RWPE2 (cell line): Measurements from ENCODE around the gene PRODH.
"Not testable (repeated sequence)": the region's sequence is repeated elsewhere in the genome, so short reads cannot be mapped to it uniquely, and the experiment has no call there.

Source experiments
- ATAC-seq: fragments of 200-7000 bp; cut with Tn5 transposase; 3 replicates; pipeline ENCODE4 v1.9.1; 2021; ENCODE audit warnings: low read depth
- DNase-seq: peaks from one replicate; pipeline ENCODE4 v3.0.0-alpha.2; 2020; ENCODE audit warnings: low spot score
- H3K27ac ChIP-seq: fragments of 450-650 bp; 2 replicates; pipeline ENCODE4 v1.5.1; 2017; ENCODE audit warnings: mild to moderate bottlenecking; ENCODE audit not compliant: poor library complexity, severe bottlenecking
- H3K27me3 ChIP-seq: fragments of 250-450 bp; sonication (Bioruptor Pico); 2 replicates; pipeline ENCODE4 v1.5.1; 2021; ENCODE audit warnings: mild to moderate bottlenecking, moderate library complexity; ENCODE audit not compliant: insufficient read depth, poor library complexity, severe bottlenecking
- H3K36me3 ChIP-seq: fragments of 250-450 bp; sonication (Bioruptor Pico); 2 replicates; pipeline ENCODE4 v1.5.1; 2020; ENCODE audit warnings: low read depth, mild to moderate bottlenecking, moderate library complexity
- H3K4me1 ChIP-seq: fragments of 250-450 bp; sonication (Bioruptor Pico); 2 replicates; pipeline ENCODE4 v1.5.1; 2021; ENCODE audit warnings: mild to moderate bottlenecking, moderate library complexity; ENCODE audit not compliant: insufficient read depth, poor library complexity, severe bottlenecking
- H3K4me3 ChIP-seq: fragments of 250-450 bp; sonication (Bioruptor Pico); 2 replicates; pipeline ENCODE4 v1.5.1; 2021; ENCODE audit warnings: mild to moderate bottlenecking, moderate library complexity; ENCODE audit not compliant: severe bottlenecking
- H3K9me3 ChIP-seq: fragments of 250-450 bp; sonication (Bioruptor Pico); 2 replicates; pipeline ENCODE4 v1.5.1; 2021; ENCODE audit warnings: mild to moderate bottlenecking, moderate library complexity; ENCODE audit not compliant: severe bottlenecking
- CTCF ChIP-seq: fragments of 450-650 bp; IDR thresholded peaks from one replicate; pipeline ENCODE4 v1.5.1; 2017; ENCODE audit warnings: mild to moderate bottlenecking, moderate library complexity; ENCODE audit not compliant: poor library complexity, severe bottlenecking

PRODH gene

GRCh38 chr22:18947905-18948304, 11.8 kb upstream of the PRODH start:
- Histone ChIP-seq H3K9me3 (no peaks in the 10 kb centered on the region), H3K4me1 (no peaks in the 10 kb centered on the region), H3K36me3 (no peaks in the 10 kb centered on the region), H3K4me3 (no peak overlapping the region), H3K27ac (no peak overlapping the region), H3K27me3 (no peaks in the 10 kb centered on the region)
- no peak for ATAC-seq
- DNase-seq, result peak; percentile 34
- TF ChIP-seq CTCF, result no peak

GRCh38 chr22:18947105-18947504, 11.0 kb upstream of the PRODH start:
- not testable (repeated sequence) for H3K4me1 ChIP-seq, H3K9me3 ChIP-seq, H3K27me3 ChIP-seq, H3K4me3 ChIP-seq, H3K36me3 ChIP-seq, H3K27ac ChIP-seq, ATAC-seq, DNase-seq

DNA sequence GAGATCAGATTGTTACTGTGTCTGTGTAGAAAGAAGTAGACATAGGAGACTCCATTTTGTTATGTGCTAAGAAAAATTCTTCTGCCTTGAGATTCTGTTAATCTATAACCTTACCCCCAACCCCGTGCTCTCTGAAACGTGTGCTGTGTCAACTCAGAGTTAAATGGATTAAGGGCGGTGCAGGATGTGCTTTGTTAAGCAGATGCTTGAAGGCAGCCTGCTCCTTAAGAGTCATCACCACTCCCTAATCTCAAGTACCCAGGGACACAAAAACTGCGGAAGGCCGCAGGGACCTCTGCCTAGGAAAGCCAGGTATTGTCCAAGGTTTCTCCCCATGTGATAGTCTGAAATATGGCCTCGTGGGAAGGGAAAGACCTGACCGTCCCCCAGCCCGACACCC, 2.6 kb upstream of the PRODH start:
- not testable (repeated sequence) for H3K27me3 ChIP-seq, DNase-seq, H3K4me3 ChIP-seq, H3K9me3 ChIP-seq, H3K36me3 ChIP-seq, ATAC-seq, H3K4me1 ChIP-seq, H3K27ac ChIP-seq

DNA sequence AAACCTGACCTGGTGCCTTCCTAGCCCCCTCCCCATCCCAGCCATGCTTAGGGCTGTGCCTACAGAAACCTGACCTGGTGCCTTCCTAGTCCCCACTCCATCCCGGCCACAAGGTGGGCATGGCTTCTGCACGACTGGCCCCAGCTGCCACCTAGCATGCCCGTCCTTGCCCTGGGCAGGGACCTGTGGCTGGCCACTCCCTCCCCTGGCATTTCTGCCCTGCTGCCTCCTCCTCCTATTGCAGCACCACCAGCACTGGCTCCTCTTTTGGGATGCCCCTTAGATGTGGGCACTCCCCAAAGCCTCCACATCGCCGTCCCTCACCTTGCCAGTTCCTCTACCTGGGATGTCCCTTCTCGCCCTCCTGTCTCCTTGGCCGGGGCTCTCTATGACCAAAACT, 1.4 kb downstream of the PRODH start:
- DNase-seq, H3K27ac ChIP-seq, H3K36me3 ChIP-seq, H3K4me3 ChIP-seq, H3K27me3 ChIP-seq, H3K9me3 ChIP-seq, H3K4me1 ChIP-seq, ATAC-seq: not testable (repeated sequence)

- no peak for ATAC-seq
- DNase-seq, result no peak
- Histone ChIP-seq H3K4me3 (no peak overlapping the region), H3K36me3 (no peaks in the 10 kb centered on the region), H3K4me1 (no peaks in the 10 kb centered on the region), H3K27me3 (no peaks in the 10 kb centered on the region), H3K27ac (no peak overlapping the region), H3K9me3 (no peaks in the 10 kb centered on the region)
- no peak for TF ChIP-seq CTCF
These were observed 2.2 kb downstream of the PRODH start for GRCh38 chr22:18933914-18934313.

GRCh38 chr22:18931905-18932652, 4.0 kb downstream of the PRODH start:
- H3K36me3 ChIP-seq, result no peaks in the 10 kb centered on the region
- TF ChIP-seq CTCF, result no peak
- ATAC-seq (no peak), DNase-seq (no peak)
- H3K27ac ChIP-seq, result no peak overlapping the region
- no peaks in the 10 kb centered on the region for H3K4me1 ChIP-seq
- no peak overlapping the region for H3K4me3 ChIP-seq
- H3K9me3 ChIP-seq, result no peaks in the 10 kb centered on the region
- H3K27me3 ChIP-seq, result no peaks in the 10 kb centered on the region
